GM12892 (cell line): Measurements from ENCODE around the gene SAP25.

Source experiments
- POLR2A ChIP-seq: IDR thresholded peaks from 2 replicates; pipeline ENCODE4 v1.6.1; 2011; ENCODE audit warnings: low read depth, low read length, control low read depth
- TAF1 ChIP-seq: IDR thresholded peaks from 2 replicates; pipeline ENCODE4 v1.6.1; 2011; ENCODE audit warnings: low read depth, mild to moderate bottlenecking, control low read depth, low read length, borderline replicate concordance

DNA sequence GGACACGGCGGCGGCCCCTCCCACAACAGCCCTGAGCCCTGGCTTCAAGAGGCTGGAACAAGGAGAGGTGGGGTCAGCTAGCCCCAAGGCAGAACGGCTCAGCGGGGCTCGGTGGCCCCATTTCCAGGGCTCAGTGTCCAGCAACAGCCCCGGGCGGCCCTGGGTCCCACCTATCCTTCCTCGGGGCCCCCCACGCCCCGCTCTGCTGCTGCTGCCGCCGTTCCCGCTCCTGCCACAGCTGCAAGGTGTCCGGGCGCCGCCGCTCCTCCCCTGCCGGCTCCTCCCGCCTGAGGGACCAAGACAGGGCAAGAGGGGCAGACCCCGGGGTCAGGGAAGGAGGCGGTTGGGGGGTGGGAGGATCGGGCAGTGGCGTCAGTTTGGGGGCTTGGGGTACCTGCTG lies 3.4 kb upstream of the SAP25 start:
- no peak for TF ChIP-seq TAF1
- TF ChIP-seq POLR2A, result no peak
